A549 (cell line): Measurements from ENCODE around the gene PPP1R14D. TPM values are rescaled to one million over a fixed set of nuclear protein-coding genes. Genes with fewer than 3 reads are reported as not detected.

Experiments
- ATAC-seq, 2 experiments: fragments of 200-7000 bp in 1 of 2; fragments of >200 bp in 1 of 2; cut with Nextera tagmentation in 1 of 2; cut with Tn5 transposase in 1 of 2; 3 replicates each; pipeline versions ENCODE4 v1.8.0 to v1.9.1; 2018 to 2020; ENCODE audit warnings: mild to moderate bottlenecking in 1 of 2, moderate library complexity in 1 of 2
- CTCF ChIA-PET: fragments of 300-600 bp; sonication (Branson Sonifier 250); formaldehyde crosslinking; extraction: SDS; loops from one replicate; lab custom pipeline; 2021; ENCODE audit warnings: antibody characterized with exemption, inconsistent platforms; lab: Yijun Ruan, JAX
- POLR2A ChIA-PET: fragments of 350-600 bp; formaldehyde crosslinking; extraction: SDS; loops from one replicate; lab custom pipeline; 2021; ENCODE audit warnings: antibody characterized with exemption, inconsistent platforms; lab: Yijun Ruan, JAX
- DNase-seq, 2 experiments: peaks; one replicate each; pipeline versions ENCODE4 v3.0.0 to v3.0.0-alpha.2; 2011 to 2016; ENCODE audit warnings: low read depth in 1 of 2, low spot score in 1 of 2
- FAIRE-seq: peaks from 2 replicates; lab custom pipeline; 2011; peaks lifted over from hg19 to GRCh38; lab: Jason Lieb, UNC
- H3K27ac ChIP-seq, 2 experiments: fragments of >200 bp; sonication (Bioruptor Twin); formaldehyde crosslinking; 3 replicates each; pipeline ENCODE4 v1.5.1; 2016 to 2017
- H3K4me1 ChIP-seq: fragments of >200 bp; sonication (Bioruptor Twin); formaldehyde crosslinking; 3 replicates; pipeline ENCODE4 v1.6.1; 2016
- H3K4me2 ChIP-seq: fragments of >200 bp; sonication (Bioruptor Twin); formaldehyde crosslinking; 3 replicates; pipeline ENCODE4 v1.6.1; 2016
- H3K4me3 ChIP-seq: fragments of >200 bp; sonication (Bioruptor Twin); formaldehyde crosslinking; 3 replicates; pipeline ENCODE4 v1.5.1; 2016
- H3K9me3 ChIP-seq: fragments of >200 bp; sonication (Bioruptor Twin); formaldehyde crosslinking; 3 replicates; pipeline ENCODE4 v1.6.1; 2016
- ATOH8 ChIP-seq: fragments of 250-450 bp; sonication (Bioruptor Pico); IDR thresholded peaks from 2 replicates; pipeline ENCODE4 v1.5.0; 2020; ENCODE audit warnings: low read depth, mild to moderate bottlenecking, moderate library complexity
- BCL3 ChIP-seq: fragments of >200 bp; sonication (Bioruptor Twin); formaldehyde crosslinking; IDR thresholded peaks from 3 replicates; pipeline ENCODE4 v1.6.1; 2016
- BHLHE40 ChIP-seq: IDR thresholded peaks from 2 replicates; pipeline ENCODE4 v1.6.1; 2012; ENCODE audit warnings: low read depth, low read length, inconsistent platforms
- CBX8 ChIP-seq: fragments of 200-600 bp; sonication (generic); IDR thresholded peaks from 2 replicates; pipeline ENCODE4 v1.6.1; 2016
- CHD2 ChIP-seq: fragments of 150-350 bp; IDR thresholded peaks from 2 replicates; pipeline ENCODE4 v1.6.1; 2014; ENCODE audit warnings: low read length; ENCODE audit not compliant: partially characterized antibody
- CTCF ChIP-seq: fragments of >200 bp; sonication (Bioruptor Twin); formaldehyde crosslinking; IDR thresholded peaks from 3 replicates; pipeline ENCODE4 v1.5.1; 2016
- EHMT2 ChIP-seq: fragments of 200-600 bp; sonication (generic); IDR thresholded peaks from 2 replicates; pipeline ENCODE4 v1.6.1; 2016; ENCODE audit warnings: antibody characterized with exemption, low read depth, mild to moderate bottlenecking, moderate library complexity
- ELK1 ChIP-seq: fragments of 150-350 bp; IDR thresholded peaks from 2 replicates; pipeline ENCODE4 v1.6.1; 2014; ENCODE audit warnings: low read depth, mild to moderate bottlenecking, low read length
- FOSB ChIP-seq: fragments of 250-450 bp; sonication (Bioruptor Pico); IDR thresholded peaks from 2 replicates; pipeline ENCODE4 v1.5.0; 2020; ENCODE audit warnings: mild to moderate bottlenecking, moderate library complexity
- FOSL2 ChIP-seq, 2 experiments: fragments of 450-650 bp in 1 of 2; fragments of >200 bp in 1 of 2; sonication (Bioruptor Twin) in 1 of 2; formaldehyde crosslinking; IDR thresholded peaks; 2 replicates each; pipeline versions ENCODE4 v1.5.0 to v1.6.1; 2016 to 2020; ENCODE audit warnings: mild to moderate bottlenecking in 1 of 2, moderate library complexity in 1 of 2
- GATA3 ChIP-seq: IDR thresholded peaks from 2 replicates; pipeline ENCODE4 v1.6.1; 2012; ENCODE audit warnings: borderline replicate concordance
- HOXB13 ChIP-seq: fragments of 250-450 bp; sonication (Bioruptor Pico); IDR thresholded peaks from 2 replicates; pipeline ENCODE4 v1.5.0; 2020; ENCODE audit warnings: low read depth, mild to moderate bottlenecking, moderate library complexity
- HOXB5 ChIP-seq: fragments of 250-450 bp; sonication (Bioruptor Pico); IDR thresholded peaks from 2 replicates; pipeline ENCODE4 v1.5.0; 2020; ENCODE audit warnings: mild to moderate bottlenecking, moderate library complexity
- JUN ChIP-seq, 2 experiments: fragments of >200 bp; sonication (Bioruptor Twin); formaldehyde crosslinking; IDR thresholded peaks; 2 replicates in 1 of 2; 3 replicates in 1 of 2; pipeline ENCODE4 v1.6.1; 2016 to 2017
- KDM1A ChIP-seq: fragments of 200-600 bp; sonication (generic); IDR thresholded peaks from 2 replicates; pipeline ENCODE4 v1.6.1; 2016; ENCODE audit warnings: low read depth, mild to moderate bottlenecking
- KDM5A ChIP-seq: fragments of 200-600 bp; sonication (generic); IDR thresholded peaks from 2 replicates; pipeline ENCODE4 v1.6.1; 2016; ENCODE audit warnings: antibody characterized with exemption, mild to moderate bottlenecking
- MAFK ChIP-seq: fragments of 450-650 bp; IDR thresholded peaks from 2 replicates; pipeline ENCODE4 v1.6.1; 2014; ENCODE audit not compliant: partially characterized antibody
- MAX ChIP-seq: IDR thresholded peaks from 2 replicates; pipeline ENCODE4 v1.6.1; 2012
- MAZ ChIP-seq: fragments of 150-350 bp; IDR thresholded peaks from 2 replicates; pipeline ENCODE4 v1.6.1; 2014; ENCODE audit warnings: antibody characterized with exemption, low read depth, low read length, borderline replicate concordance
- MYC ChIP-seq: IDR thresholded peaks from 2 replicates; pipeline ENCODE4 v1.6.1; 2012; ENCODE audit warnings: mild to moderate bottlenecking, inconsistent platforms, low read length, improper control_type of control experiment, borderline replicate concordance
- NFE2L2 ChIP-seq: fragments of 150-350 bp; conservative IDR thresholded peaks from 2 replicates; pipeline ENCODE4 v1.6.1; 2014; ENCODE audit warnings: low read length
- NPAS2 ChIP-seq: fragments of 250-450 bp; sonication (Bioruptor Pico); IDR thresholded peaks from 2 replicates; pipeline ENCODE4 v1.8.0; 2022; ENCODE audit warnings: mild to moderate bottlenecking, moderate library complexity, borderline replicate concordance
- NR3C1 ChIP-seq: fragments of >200 bp; sonication (Bioruptor Twin); formaldehyde crosslinking; IDR thresholded peaks from 3 replicates; pipeline ENCODE4 v1.6.1; 2017
- PHF8 ChIP-seq: fragments of 200-600 bp; sonication (generic); IDR thresholded peaks from 2 replicates; pipeline ENCODE4 v1.6.1; 2016; ENCODE audit warnings: low read depth, mild to moderate bottlenecking, antibody characterized with exemption, moderate library complexity, borderline replicate concordance
- POLR2A ChIP-seq: IDR thresholded peaks from 2 replicates; pipeline ENCODE4 v1.6.1; 2012; ENCODE audit warnings: mild to moderate bottlenecking, low read length
- POLR2AphosphoS2 ChIP-seq: conservative IDR thresholded peaks from 2 replicates; pipeline ENCODE4 v1.6.1; 2012; ENCODE audit warnings: low read length, improper control_type of control experiment, inconsistent platforms
- RFX5 ChIP-seq: fragments of 450-650 bp; IDR thresholded peaks from 2 replicates; pipeline ENCODE4 v1.7.1; 2014; ENCODE audit warnings: antibody characterized with exemption, mild to moderate bottlenecking, moderate library complexity
- SMC3 ChIP-seq: fragments of >200 bp; sonication (Bioruptor Twin); formaldehyde crosslinking; IDR thresholded peaks from 3 replicates; pipeline ENCODE4 v1.6.1; 2018; ENCODE audit warnings: inconsistent platforms
- SREBF2 ChIP-seq: fragments of 450-650 bp; IDR thresholded peaks from 2 replicates; pipeline ENCODE4 v1.6.1; 2014; ENCODE audit warnings: mild to moderate bottlenecking, moderate library complexity
- TFCP2L1 ChIP-seq: fragments of 250-450 bp; sonication (Bioruptor Pico); IDR thresholded peaks from 2 replicates; pipeline ENCODE4 v1.5.0; 2021; ENCODE audit warnings: mild to moderate bottlenecking
- ZNF302 ChIP-seq: fragments of 250-450 bp; sonication (Bioruptor Pico); IDR thresholded peaks from 2 replicates; pipeline ENCODE4 v1.9.0; 2021; ENCODE audit warnings: inconsistent platforms, mild to moderate bottlenecking, moderate library complexity
- ZSCAN20 ChIP-seq: fragments of 250-450 bp; sonication (Bioruptor Pico); IDR thresholded peaks from 2 replicates; pipeline ENCODE4 v1.8.0; 2022; ENCODE audit warnings: mild to moderate bottlenecking, moderate library complexity
- WGBS: methylation state at CpG from one replicate; pipeline ENCODE4 v1.1.6; 2017; ENCODE audit errors: missing lambda C conversion rate; 5-methylcytosine and 5-hydroxymethylcytosine counted together
- polyA plus RNA-seq, 4 experiments: library from polyadenylated mRNA; depleted of rRNA in 3 of 4; stranded (reverse); fragments of >200 nt; fragmentation: RNase III in 1 of 4; extraction: RNeasy Plus Mini Kit Qiagen cat#74134 plus additional on column Dnase treatment in 1 of 4; gene quantifications; 2 replicates in 3 of 4; 3 replicates in 1 of 4; pipeline ENCODE4 v1.2.3, GENCODE V29; 2011 to 2017

The PPP1R14D gene
- polyA plus RNA-seq, 2 of the 4 experiments (the other 2 are of a cell fraction): 0.21 to 1.1 TPM

GRCh38 chr15:40775007-40775406, 53.5 kb downstream of the PPP1R14D start:
- Histone ChIP-seq H3K4me2 (no peak overlapping the region), H3K27ac (no peak overlapping the region), H3K4me1 (no peaks in the 10 kb centered on the region), H3K4me3 (no peak overlapping the region), H3K9me3 (no peaks in the 10 kb centered on the region)
- DNase-seq (no peak), FAIRE-seq (no peak), ATAC-seq (no peak)
- WGBS: 83% methylated on average over 5 of the region's 10 CpGs
- ChIA-PET CTCF (interaction anchor here (1.1 to 6.2 kb wide), 6 partner anchors 8 to 117 kb away, joined by 3 to 40 read pairs (median 4); partner anchors contain the start of genes GCHFR and RHOV), POLR2A (no interaction called here)
- TF ChIP-seq HOXB13 (CRISPR knock-in tag): no peak
- no peak for TF ChIP-seq ATOH8
- TF ChIP-seq JUN (IDR thresholded peaks at IDR 0.05): no peak
- no peak for TF ChIP-seq TFCP2L1 (CRISPR knock-in tag)
- no peak for TF ChIP-seq NR3C1
- no peak for TF ChIP-seq FOSB
- TF ChIP-seq GATA3: no peak
- no peak for TF ChIP-seq NPAS2 (CRISPR knock-in tag)
- TF ChIP-seq KDM5A: no peak
- TF ChIP-seq MAFK: no peak
- no peak for TF ChIP-seq ZSCAN20 (CRISPR knock-in tag)
- no peak for TF ChIP-seq RFX5
- TF ChIP-seq POLR2AphosphoS2: no peak
- TF ChIP-seq HOXB5 (CRISPR knock-in tag): no peak
- TF ChIP-seq CHD2: no peak
- TF ChIP-seq NFE2L2: no peak
- no peak for TF ChIP-seq KDM1A
- no peak for TF ChIP-seq CTCF
- TF ChIP-seq POLR2A: no peak

GRCh38 chr15:40773902-40774301, 54.6 kb downstream of the PPP1R14D start:
- Histone ChIP-seq H3K4me2 (no peak overlapping the region), H3K4me1 (no peaks in the 10 kb centered on the region), H3K27ac (no peak overlapping the region), H3K9me3 (no peaks in the 10 kb centered on the region), H3K4me3 (no peak overlapping the region)
- no peak for TF ChIP-seq ZSCAN20 (CRISPR knock-in tag)
- no peak for TF ChIP-seq MYC
- no peak for TF ChIP-seq ELK1
- no peak for TF ChIP-seq SREBF2
- no peak for TF ChIP-seq NR3C1
- TF ChIP-seq ZNF302 (CRISPR knock-in tag): no peak
- TF ChIP-seq FOSB: no peak
- CTCF ChIA-PET: interaction anchor here (1.3 to 2.3 kb wide), 4 partner anchors 9 to 100 kb away, joined by 3 to 8 read pairs (median 4); partner anchors contain the start of gene RHOV
- POLR2A ChIA-PET: no interaction called here
- no peak for ATAC-seq
- DNase-seq: no peak
- no CpG with 5 or more reads among the region's 6 CpGs for WGBS
- FAIRE-seq: no peak

GRCh38 chr15:40773496-40773895, 55.0 kb downstream of the PPP1R14D start:
- no peak for TF ChIP-seq PHF8
- TF ChIP-seq RFX5: no peak
- no peak for TF ChIP-seq BHLHE40
- no peak for TF ChIP-seq MAFK
- TF ChIP-seq FOSL2 (IDR thresholded peaks at IDR 0.05): no peak
- no peak for TF ChIP-seq FOSL2 (CRISPR knock-in tag; IDR thresholded peaks at IDR 0.05)
- TF ChIP-seq ZSCAN20 (CRISPR knock-in tag): no peak
- no peak for TF ChIP-seq MAX
- TF ChIP-seq ZNF302 (CRISPR knock-in tag): no peak
- no peak for TF ChIP-seq FOSB
- TF ChIP-seq CBX8: no peak
- no peak for TF ChIP-seq BCL3
- TF ChIP-seq MAZ: no peak
- no peak for TF ChIP-seq SMC3
- TF ChIP-seq KDM5A: no peak
- no peak for TF ChIP-seq EHMT2
- TF ChIP-seq NPAS2 (CRISPR knock-in tag): no peak
- DNase-seq (no peak), FAIRE-seq (no peak), ATAC-seq (no peak)
- ChIA-PET POLR2A (no interaction called here), CTCF (interaction anchor here (1.3 to 1.8 kb wide), 2 partner anchors 9 to 27 kb away, joined by 3 to 8 read pairs; no protein-coding TSS in a partner anchor)
- no peaks in the 10 kb centered on the region for H3K4me1 ChIP-seq
- H3K27ac ChIP-seq: no peak overlapping the region
- H3K4me3 ChIP-seq: no peak overlapping the region
- WGBS: 87% methylated on average over 3 of the region's 8 CpGs
- H3K9me3 ChIP-seq: no peaks in the 10 kb centered on the region
- no peak overlapping the region for H3K4me2 ChIP-seq
